GM23248 (cell line): Measurements from ENCODE around the gene TRAF2. TPM values are rescaled to one million over a fixed set of nuclear protein-coding genes. Genes with fewer than 3 reads are reported as not detected.
"Not testable (repeated sequence)": the region's sequence is repeated elsewhere in the genome, so short reads cannot be mapped to it uniquely, and the experiment has no call there.

ENCODE experiments used
- DNase-seq: peaks from one replicate; pipeline ENCODE4 v3.0.0-alpha.2; 2015
- H2AFZ ChIP-seq: fragments of 200-600 bp; sonication (generic); 2 replicates; pipeline ENCODE4 v1.6.1; 2016; ENCODE audit warnings: antibody characterized with exemption
- H3F3A ChIP-seq: fragments of 200-600 bp; sonication (generic); 2 replicates; pipeline ENCODE4 v1.6.1; 2016; ENCODE audit warnings: mild to moderate bottlenecking, antibody characterized with exemption, mixed run types; ENCODE audit not compliant: insufficient read depth
- H3K27ac ChIP-seq: fragments of 200-600 bp; sonication (generic); 2 replicates; pipeline ENCODE4 v1.5.1; 2016; ENCODE audit warnings: mild to moderate bottlenecking
- H3K27me3 ChIP-seq: fragments of 200-600 bp; sonication (generic); replicated peaks from 2 replicates; pipeline ENCODE4 v1.6.1; 2016; ENCODE audit warnings: mild to moderate bottlenecking; ENCODE audit not compliant: insufficient read depth
- H3K36me3 ChIP-seq: fragments of 200-600 bp; sonication (generic); 2 replicates; pipeline ENCODE4 v1.6.1; 2016; ENCODE audit warnings: low read depth, mild to moderate bottlenecking
- H3K4me1 ChIP-seq: fragments of 200-600 bp; sonication (generic); 2 replicates; pipeline ENCODE4 v1.6.1; 2016; ENCODE audit warnings: mild to moderate bottlenecking; ENCODE audit not compliant: insufficient read depth
- H3K4me2 ChIP-seq: fragments of 200-600 bp; sonication (generic); one replicate; pipeline ENCODE4 v1.6.1; 2016; ENCODE audit warnings: mild to moderate bottlenecking; ENCODE audit not compliant: unreplicated experiment
- H3K4me3 ChIP-seq: fragments of 200-600 bp; sonication (generic); 2 replicates; pipeline ENCODE4 v1.5.1; 2016; ENCODE audit warnings: mild to moderate bottlenecking
- H3K79me2 ChIP-seq: fragments of 200-600 bp; sonication (generic); 2 replicates; pipeline ENCODE4 v1.6.1; 2016; ENCODE audit warnings: mild to moderate bottlenecking; ENCODE audit not compliant: insufficient read depth
- H3K9ac ChIP-seq: fragments of 200-600 bp; sonication (generic); 2 replicates; pipeline ENCODE4 v1.6.1; 2016; ENCODE audit warnings: mild to moderate bottlenecking
- H3K9me2 ChIP-seq: fragments of 200-600 bp; sonication (generic); 2 replicates; pipeline ENCODE4 v1.6.1; 2016; ENCODE audit warnings: mixed run types, mild to moderate bottlenecking, moderate library complexity; ENCODE audit not compliant: insufficient read depth
- H3K9me3 ChIP-seq: fragments of 200-600 bp; sonication (generic); one replicate; pipeline ENCODE4 v1.6.1; 2017; ENCODE audit warnings: low read depth
- H4K20me1 ChIP-seq: fragments of 200-600 bp; sonication (generic); 2 replicates; pipeline ENCODE4 v1.6.0; 2016; ENCODE audit not compliant: insufficient read depth
- EZH2 ChIP-seq: fragments of 200-600 bp; sonication (generic); IDR thresholded peaks from 2 replicates; pipeline ENCODE4 v1.6.1; 2018; ENCODE audit warnings: antibody characterized with exemption, mild to moderate bottlenecking; ENCODE audit not compliant: insufficient read depth, poor library complexity, severe bottlenecking
- EZH2phosphoT487 ChIP-seq: fragments of 200-600 bp; sonication (generic); IDR thresholded peaks from 2 replicates; pipeline ENCODE4 v1.6.1; 2018; ENCODE audit warnings: antibody characterized with exemption, moderate library complexity, mild to moderate bottlenecking, low read depth; ENCODE audit not compliant: insufficient read depth
- WGBS, 2 experiments: methylation state at CpG; one replicate each; pipeline ENCODE4 v1.1.6; 2015 to 2017; ENCODE audit warnings: low lambda C conversion rate in 2 of 2, low coverage in 1 of 2; ENCODE audit errors: missing lambda C conversion rate in 2 of 2; 5-methylcytosine and 5-hydroxymethylcytosine counted together
- in situ Hi-C: fragments of 300-500 bp; cut with MboI; formaldehyde crosslinking; loops from 2 replicates; pipeline ENCODE4 v1.15.0; 2020
- polyA plus RNA-seq: library from polyadenylated mRNA; unstranded; fragments of >200 nt; fragmentation: Nextera tagmentation; extraction: Ambion mirVana; gene quantifications from 2 replicates; pipeline ENCODE4 v1.2.1, GENCODE V29; 2016
- total RNA-seq: library from RNA; depleted of rRNA; stranded (reverse); fragments of >200 nt; shearing (Covaris generic); gene quantifications from 2 replicates; pipeline ENCODE4 v1.2.3, GENCODE V29; 2014

Gene TRAF2
- total and polyA plus RNA-seq, 2 experiments from 2014 or later: 8.1 to 15.0 TPM

- TF ChIP-seq EZH2phosphoT487 (no peak), EZH2 (no peak)
- Histone ChIP-seq H3K4me1 (peaks cover 15% of the 10 kb centered on the region), H3F3A (no peaks in the 10 kb centered on the region), H3K9ac (no peak overlapping the region), H4K20me1 (no peaks in the 10 kb centered on the region), H2AFZ (no peak overlapping the region), H3K4me2 (no peak overlapping the region), H3K9me2 (no peaks in the 10 kb centered on the region), H3K9me3 (no peaks in the 10 kb centered on the region), H3K4me3 (no peak overlapping the region), H3K27me3 (no peaks in the 10 kb centered on the region), H3K27ac (no peak overlapping the region), H3K36me3 (peaks cover 2% of the 10 kb centered on the region), H3K79me2 (peaks cover 46% of the 10 kb centered on the region)
- WGBS, 2 experiments: 96 to 97% methylated on average over 18 of the region's 18 CpGs
- in situ Hi-C loops: no loop called here
- no peak for DNase-seq
Measured at GRCh38 chr9:136867480-136867879, 18.8 kb upstream of the TRAF2 start.

- TF ChIP-seq EZH2phosphoT487 (no peak), EZH2 (no peak)
Measured at GRCh38 chr9:136867917-136868316, 18.4 kb upstream of the TRAF2 start.

GRCh38 chr9:136868644-136869043, 17.7 kb upstream of the TRAF2 start:
- Histone ChIP-seq H3K4me1 (peaks cover 15% of the 10 kb centered on the region), H3K4me3 (no peak overlapping the region), H3F3A (no peaks in the 10 kb centered on the region), H3K27ac (no peak overlapping the region), H3K79me2 (peaks cover 36% of the 10 kb centered on the region), H3K9me2 (no peaks in the 10 kb centered on the region), H4K20me1 (no peaks in the 10 kb centered on the region), H3K9ac (no peak overlapping the region), H3K27me3 (no peaks in the 10 kb centered on the region), H2AFZ (no peak overlapping the region), H3K9me3 (no peaks in the 10 kb centered on the region), H3K4me2 (no peak overlapping the region), H3K36me3 (no peaks in the 10 kb centered on the region; the same call in 1 of the 2 replicates)
- DNase-seq: no peak
- TF ChIP-seq EZH2: no peak
- no peak for TF ChIP-seq EZH2phosphoT487
- WGBS, 2 experiments: 92 to 93% methylated on average over 11 of the region's 11 CpGs
- in situ Hi-C loops: no loop called here

More at GRCh38 chr9:136867917-136868316, 18.4 kb upstream of the TRAF2 start:
- in situ Hi-C loops: no loop called here
- Histone ChIP-seq H2AFZ (no peak overlapping the region), H3K9me2 (no peaks in the 10 kb centered on the region), H3K9ac (no peak overlapping the region), H3K79me2 (peaks cover 43% of the 10 kb centered on the region), H3K27me3 (no peaks in the 10 kb centered on the region), H3K9me3 (no peaks in the 10 kb centered on the region), H3K4me2 (no peak overlapping the region), H3F3A (no peaks in the 10 kb centered on the region), H3K4me3 (no peak overlapping the region), H4K20me1 (no peaks in the 10 kb centered on the region), H3K27ac (no peak overlapping the region), H3K36me3 (no peaks in the 10 kb centered on the region; the same call in 1 of the 2 replicates), H3K4me1 (peaks cover 15% of the 10 kb centered on the region)
- WGBS, 2 experiments: 97 to 99% methylated on average over 18 of the region's 18 CpGs
- DNase-seq: no peak

GRCh38 chr9:136869611-136870010, 16.7 kb upstream of the TRAF2 start:
- in situ Hi-C loops, H2AFZ ChIP-seq, H3K4me3 ChIP-seq, DNase-seq, H3K36me3 ChIP-seq, H3K27me3 ChIP-seq, H3K4me2 ChIP-seq, H3F3A ChIP-seq, H4K20me1 ChIP-seq, H3K9ac ChIP-seq, H3K9me2 ChIP-seq, H3K27ac ChIP-seq, H3K9me3 ChIP-seq: not testable (repeated sequence)
- 45 to 51% methylated on average over 2 of the region's 2 CpGs for WGBS, 2 experiments
- H3K79me2 ChIP-seq: peaks cover 26% of the 10 kb centered on the region
- peaks cover 13% of the 10 kb centered on the region for H3K4me1 ChIP-seq

GRCh38 chr9:136875155-136875554, 11.2 kb upstream of the TRAF2 start:
- WGBS, 2 experiments: 79 to 85% methylated on average over 6 of the region's 6 CpGs
- Histone ChIP-seq H3K4me3 (no peak overlapping the region), H4K20me1 (no peaks in the 10 kb centered on the region), H3K36me3 (no peaks in the 10 kb centered on the region), H3K79me2 (no peaks in the 10 kb centered on the region), H3K4me1 (no peaks in the 10 kb centered on the region), H3K4me2 (no peak overlapping the region), H3K9ac (no peak overlapping the region), H3K9me3 (no peaks in the 10 kb centered on the region), H3F3A (no peaks in the 10 kb centered on the region), H2AFZ (no peak overlapping the region), H3K9me2 (no peaks in the 10 kb centered on the region), H3K27me3 (no peaks in the 10 kb centered on the region), H3K27ac (no peak overlapping the region)
- no peak for DNase-seq
- TF ChIP-seq EZH2 (no peak), EZH2phosphoT487 (no peak)
- in situ Hi-C loops: no loop called here
